ENCODE measurements around the gene SLC35A4. TPM values are rescaled to one million over a fixed set of nuclear protein-coding genes. Genes with fewer than 3 reads are reported as not detected.

SLC35A4 gene
- total and polyA plus RNA-seq, 2 of the 8 experiments (the other 6 are each of a cell fraction or from before 2014, with no cell fraction given), result 78.6 to 133 TPM

DNA sequence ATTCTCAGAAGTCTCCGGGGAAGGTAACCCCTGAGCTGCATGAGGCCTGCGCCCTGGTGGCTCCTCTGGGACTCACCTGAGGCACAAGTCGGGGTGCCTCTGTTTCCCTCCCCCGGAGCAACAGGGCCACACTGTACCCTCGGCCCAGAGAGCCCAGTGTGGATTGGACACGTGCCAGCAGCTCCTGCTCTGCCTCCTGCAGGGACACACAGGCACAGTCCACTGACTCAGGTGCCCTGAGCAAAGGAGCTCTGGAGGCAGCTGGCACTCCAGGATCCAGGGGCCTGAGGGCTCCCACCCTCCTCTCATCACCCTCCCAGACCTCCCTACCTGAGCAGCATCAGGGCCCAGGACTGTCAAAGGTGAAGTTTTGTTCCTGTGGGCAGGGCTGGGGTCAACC is 29.5 kb downstream of the SLC35A4 start (continued):
- TF ChIP-seq CHD7 (IDR thresholded peaks at IDR 0.05; ENCODE audit: insufficient replicate concordance, low read length) (no peak), EGR1 (IDR thresholded peaks at IDR 0.05; ENCODE audit: borderline replicate concordance, low read depth, low read length) (no peak), RXRA (IDR thresholded peaks at IDR 0.05; ENCODE audit: insufficient read depth, low read depth, low read length) (no peak), HDAC2 (IDR thresholded peaks at IDR 0.05; ENCODE audit: borderline replicate concordance in 1 of 2, low read depth in 2 of 2, low read length in 2 of 2) (no peak)
